GM12865 (cell line): ENCODE results near the gene FOXJ1.

Source experiments
- DNase-seq: peaks from one replicate; pipeline ENCODE4 v3.0.0; 2010; ENCODE audit warnings: low read depth
- H3K4me3 ChIP-seq: 2 replicates; pipeline ENCODE4 v1.5.1; 2011; ENCODE audit warnings: mild to moderate bottlenecking, low read depth, low read length, control low read depth
- CTCF ChIP-seq: IDR thresholded peaks from 2 replicates; pipeline ENCODE4 v1.5.1; 2011; ENCODE audit warnings: low read length, control low read depth, low read depth, inconsistent platforms; ENCODE audit not compliant: insufficient read depth; ENCODE audit errors: missing control alignments

The FOXJ1 gene

GRCh38 chr17:76137351-76138233 lies 3.5 kb downstream of the FOXJ1 start:
- no peak for TF ChIP-seq CTCF
- H3K4me3 ChIP-seq, result no peak overlapping the region
- no peak for DNase-seq

GRCh38 chr17:76137001-76137350 lies 4.1 kb downstream of the FOXJ1 start:
- no peak for DNase-seq
- no peak overlapping the region for H3K4me3 ChIP-seq

GRCh38 chr17:76136276-76137000 lies 4.6 kb downstream of the FOXJ1 start:
- H3K4me3 ChIP-seq, result no peak overlapping the region
- no peak for TF ChIP-seq CTCF
- DNase-seq, result no peak

More at GRCh38 chr17:76137001-76137350, 4.1 kb downstream of the FOXJ1 start:
- TF ChIP-seq CTCF, result no peak

- DNase-seq, result no peak
- no peak for TF ChIP-seq CTCF
- no peak overlapping the region for H3K4me3 ChIP-seq
Measured at GRCh38 chr17:76135810-76136188, 5.2 kb downstream of the FOXJ1 start.

- no peak overlapping the region for H3K4me3 ChIP-seq
- TF ChIP-seq CTCF, result no peak
- DNase-seq, result no peak
Measured at GRCh38 chr17:76134911-76135809, 5.9 kb downstream of the FOXJ1 start.

- no peak overlapping the region for H3K4me3 ChIP-seq
- no peak for DNase-seq
- no peak for TF ChIP-seq CTCF
Measured at GRCh38 chr17:76132574-76133338, 8.3 kb downstream of the FOXJ1 start.
